Activated CD4-positive, alpha-beta T cell treated with anti-CD3 and anti-CD28 coated beads for 24 hours (primary cell): ENCODE measurements around the gene SNAPC2.
"Not testable (repeated sequence)": the region's sequence is repeated elsewhere in the genome, so short reads cannot be mapped to it uniquely, and the experiment has no call there.

Source experiments
- DNase-seq, 2 donors: peaks; one replicate each; pipeline ENCODE4 v3.0.0-alpha.2; 2020; ENCODE audit warnings: low read depth in 2 of 2

SNAPC2 gene

DNA sequence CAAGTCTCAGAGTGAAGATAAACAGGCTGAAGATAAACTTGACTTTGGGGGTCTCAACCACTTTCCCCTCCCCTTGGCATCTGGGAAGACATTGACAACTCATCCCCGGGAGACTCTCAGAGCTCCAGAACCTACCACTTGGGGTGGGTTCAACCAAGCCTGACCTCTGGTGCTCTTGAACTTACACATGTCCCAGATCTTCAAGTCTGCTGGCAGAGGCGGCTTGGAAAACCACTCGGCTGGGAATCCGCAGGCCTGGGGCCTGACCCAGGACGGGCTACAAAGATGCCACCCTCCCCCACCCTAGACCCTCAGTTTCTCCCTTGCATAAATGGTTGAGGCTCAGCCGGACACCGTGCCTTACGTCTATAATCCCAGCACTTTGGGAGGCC is 31.3 kb upstream of the SNAPC2 start:
- DNase-seq: no peak

DNA sequence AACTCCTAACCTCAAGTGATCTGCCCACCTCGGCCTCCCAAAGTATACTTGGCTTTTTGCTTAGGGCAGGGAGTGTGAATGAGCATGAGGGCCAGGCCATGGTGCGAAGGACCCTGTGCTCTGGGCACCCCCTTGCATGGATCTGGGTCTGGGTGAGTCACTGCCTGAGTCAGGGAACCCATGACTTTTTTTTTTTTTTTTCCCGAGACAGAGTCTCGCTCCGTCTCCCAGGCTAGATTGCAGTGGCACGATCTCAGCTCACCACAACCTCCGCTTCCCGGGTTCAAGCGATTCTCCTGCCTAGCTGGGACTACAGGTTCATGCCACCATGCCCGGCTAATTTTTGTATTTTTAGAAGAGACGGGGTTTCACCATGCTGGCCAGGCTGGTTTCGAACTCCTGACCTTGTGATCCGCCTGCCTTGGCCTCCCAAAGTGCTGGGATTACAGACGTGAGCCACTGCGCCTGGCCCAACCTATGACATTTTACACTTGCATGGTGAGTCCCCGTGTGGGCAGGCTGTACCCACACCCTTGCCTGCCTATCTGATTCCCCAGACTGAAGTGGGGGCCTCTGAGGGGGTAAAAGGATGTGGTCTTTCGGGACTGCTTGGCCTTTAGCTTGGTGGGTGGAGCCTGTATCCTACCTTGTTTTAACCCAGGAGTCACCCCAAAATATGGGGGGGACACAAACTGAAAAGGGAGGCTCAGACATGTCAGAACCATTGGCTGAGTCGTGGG is 26.6 kb upstream of the SNAPC2 start:
- DNase-seq: not testable (repeated sequence)

DNA sequence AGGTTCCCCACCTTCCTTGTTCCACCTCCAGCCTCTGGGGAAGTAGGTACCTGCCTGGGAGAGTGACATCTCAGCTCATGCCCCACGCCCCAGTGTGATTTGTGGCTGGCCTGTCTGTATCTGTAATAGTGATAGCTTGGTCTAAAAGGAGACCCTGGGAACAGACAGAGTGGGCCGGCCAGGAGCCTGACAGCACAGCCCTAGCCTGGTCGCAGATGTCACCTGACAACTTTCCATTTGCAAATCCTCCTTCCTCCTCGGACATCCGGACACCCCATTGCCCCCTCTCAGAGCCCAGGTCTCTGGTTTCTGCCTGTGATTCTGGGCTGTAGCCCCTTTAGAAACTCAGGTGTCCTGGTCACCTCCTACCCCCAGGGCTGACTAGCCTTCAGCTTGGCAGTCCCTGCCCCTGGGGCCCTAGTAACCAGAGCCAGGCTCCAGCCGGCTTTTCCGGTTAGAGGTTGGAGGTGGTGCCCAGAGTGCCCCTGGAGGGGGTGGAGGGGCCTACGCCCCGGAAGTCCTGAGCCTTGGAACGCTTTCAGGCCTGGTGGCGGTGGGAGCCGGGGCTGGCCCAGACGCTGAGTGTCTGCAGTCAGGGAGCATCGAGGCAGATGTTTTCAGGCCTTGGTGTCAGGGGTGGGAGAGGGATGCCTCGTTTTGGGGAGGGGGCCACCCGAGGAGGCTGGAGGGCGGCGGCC is 25.4 kb upstream of the SNAPC2 start:
- DNase-seq: no peak

DNA sequence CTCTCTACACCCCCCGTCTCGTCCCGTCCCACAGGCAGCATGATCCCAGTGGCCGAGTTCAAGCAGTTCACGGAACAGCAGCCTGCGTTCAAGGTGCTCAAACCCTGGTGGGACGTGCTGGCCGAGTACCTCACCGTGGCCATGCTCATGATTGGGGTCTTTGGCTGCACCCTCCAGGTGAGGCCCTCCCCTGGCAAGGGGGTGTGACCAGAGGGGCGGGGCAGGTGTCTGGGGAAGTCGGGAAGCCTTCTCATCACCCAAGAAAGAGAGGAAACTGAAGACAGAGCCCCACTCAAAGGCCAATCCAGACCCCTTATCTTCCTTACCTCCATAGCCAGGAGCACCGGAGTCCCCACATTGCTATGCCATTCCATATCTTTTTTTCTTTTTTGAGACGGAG is 24.6 kb upstream of the SNAPC2 start:
- no peak for DNase-seq

DNA sequence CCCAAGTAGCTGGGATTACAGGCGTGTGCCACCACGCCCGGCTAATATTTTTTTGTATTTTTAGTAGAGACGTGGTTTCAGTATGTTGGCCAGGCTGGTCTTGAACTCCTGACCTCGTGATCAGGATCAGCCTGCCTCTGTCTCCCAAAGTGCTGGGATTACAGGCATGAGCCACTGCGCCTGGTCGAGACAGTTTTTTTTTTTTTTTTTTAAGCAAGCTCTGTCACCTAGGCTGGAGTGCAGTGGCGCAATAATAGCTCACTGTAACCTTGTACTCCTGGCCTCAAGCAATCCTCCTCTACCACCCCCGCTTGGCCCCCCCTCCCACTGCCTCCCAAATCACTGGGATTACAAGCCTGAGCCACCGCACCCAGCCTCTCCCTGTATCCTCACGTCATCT is 22.8 kb upstream of the SNAPC2 start:
- DNase-seq: no peak

DNA sequence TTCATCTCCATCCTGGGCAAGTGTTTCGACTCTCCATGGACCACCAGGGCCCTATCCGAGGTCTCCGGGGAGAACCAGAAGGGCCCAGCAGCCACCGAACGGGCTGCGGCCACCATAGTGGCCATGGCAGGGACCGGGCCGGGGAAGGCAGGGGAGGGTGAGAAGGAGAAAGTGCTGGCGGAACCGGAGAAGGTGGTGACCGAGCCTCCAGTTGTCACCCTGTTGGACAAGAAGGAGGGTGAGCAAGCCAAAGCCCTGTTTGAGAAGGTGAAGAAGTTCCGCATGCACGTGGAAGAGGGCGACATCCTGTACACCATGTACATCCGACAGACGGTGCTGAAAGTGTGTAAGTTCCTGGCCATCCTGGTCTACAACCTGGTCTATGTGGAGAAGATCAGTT is 21.2 kb upstream of the SNAPC2 start:
- DNase-seq: no peak

DNA sequence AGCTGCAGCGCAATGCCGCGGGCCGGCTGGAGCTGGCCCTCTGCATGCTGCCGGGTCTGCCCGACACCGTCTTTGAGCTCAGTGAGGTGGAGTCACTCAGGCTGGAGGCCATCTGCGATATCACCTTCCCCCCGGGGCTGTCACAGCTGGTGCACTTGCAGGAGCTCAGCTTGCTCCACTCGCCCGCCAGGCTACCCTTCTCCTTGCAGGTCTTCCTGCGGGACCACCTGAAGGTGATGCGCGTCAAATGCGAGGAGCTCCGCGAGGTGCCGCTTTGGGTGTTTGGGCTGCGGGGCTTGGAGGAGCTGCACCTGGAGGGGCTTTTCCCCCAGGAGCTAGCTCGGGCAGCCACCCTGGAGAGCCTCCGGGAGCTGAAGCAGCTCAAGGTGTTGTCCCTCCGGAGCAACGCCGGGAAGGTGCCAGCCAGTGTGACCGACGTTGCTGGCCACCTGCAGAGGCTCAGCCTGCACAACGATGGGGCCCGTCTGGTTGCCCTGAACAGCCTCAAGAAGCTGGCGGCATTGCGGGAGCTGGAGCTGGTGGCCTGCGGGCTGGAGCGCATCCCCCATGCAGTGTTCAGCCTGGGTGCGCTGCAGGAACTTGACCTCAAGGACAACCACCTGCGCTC is 20.3 kb upstream of the SNAPC2 start:
- no peak for DNase-seq

DNA sequence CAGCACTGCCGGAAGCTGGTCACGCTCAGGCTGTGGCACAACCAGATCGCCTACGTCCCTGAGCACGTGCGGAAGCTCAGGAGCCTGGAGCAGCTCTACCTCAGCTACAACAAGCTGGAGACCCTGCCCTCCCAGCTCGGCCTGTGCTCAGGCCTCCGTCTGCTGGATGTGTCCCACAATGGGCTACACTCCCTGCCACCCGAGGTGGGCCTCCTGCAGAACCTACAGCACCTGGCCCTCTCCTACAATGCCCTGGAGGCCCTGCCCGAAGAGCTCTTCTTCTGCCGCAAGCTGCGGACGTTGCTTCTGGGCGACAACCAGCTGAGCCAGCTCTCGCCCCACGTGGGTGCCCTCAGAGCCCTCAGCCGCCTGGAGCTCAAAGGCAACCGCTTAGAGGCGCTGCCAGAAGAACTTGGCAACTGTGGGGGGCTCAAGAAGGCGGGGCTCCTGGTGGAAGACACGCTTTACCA is 19.7 kb upstream of the SNAPC2 start:
- DNase-seq: no peak

DNA sequence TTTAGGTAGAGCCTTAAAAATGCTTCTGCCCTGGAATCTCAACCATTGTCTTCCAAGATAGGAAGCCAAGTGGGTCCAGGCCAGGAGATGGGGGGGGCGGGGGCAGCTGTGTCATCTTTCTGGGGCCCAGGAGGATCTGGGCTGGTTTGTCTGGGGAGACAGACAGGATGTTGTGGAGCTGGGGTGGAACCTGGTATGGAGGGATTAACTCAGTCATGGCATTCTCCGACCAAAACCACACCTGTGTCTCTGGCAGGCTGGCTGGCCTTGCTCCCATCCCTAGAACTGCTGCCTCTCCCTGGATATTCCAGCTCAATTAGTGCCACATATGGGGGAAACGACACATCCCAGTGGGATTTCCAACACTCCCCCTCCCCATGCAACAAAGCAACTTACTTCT is 19.2 kb upstream of the SNAPC2 start:
- no peak for DNase-seq

DNA sequence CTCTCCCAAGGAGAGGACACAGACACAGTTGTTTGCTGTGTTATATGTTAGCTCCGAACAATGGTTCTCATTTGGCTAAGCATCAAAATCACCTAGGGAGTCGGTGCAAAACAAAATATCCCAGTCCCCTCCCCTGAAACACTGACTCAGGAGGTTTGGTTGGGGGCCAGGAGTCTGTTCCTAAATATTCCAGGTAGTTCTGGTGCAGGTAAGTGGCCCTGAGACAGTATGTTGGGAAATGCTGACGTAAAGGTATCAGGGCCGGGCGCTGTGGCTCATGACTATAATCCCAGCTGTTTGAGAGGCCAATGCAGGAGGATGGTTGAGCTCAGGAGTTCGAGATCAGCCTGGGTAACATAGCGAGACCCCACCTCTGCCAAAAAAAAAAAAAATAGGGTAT is 18.8 kb upstream of the SNAPC2 start:
- no peak for DNase-seq

DNA sequence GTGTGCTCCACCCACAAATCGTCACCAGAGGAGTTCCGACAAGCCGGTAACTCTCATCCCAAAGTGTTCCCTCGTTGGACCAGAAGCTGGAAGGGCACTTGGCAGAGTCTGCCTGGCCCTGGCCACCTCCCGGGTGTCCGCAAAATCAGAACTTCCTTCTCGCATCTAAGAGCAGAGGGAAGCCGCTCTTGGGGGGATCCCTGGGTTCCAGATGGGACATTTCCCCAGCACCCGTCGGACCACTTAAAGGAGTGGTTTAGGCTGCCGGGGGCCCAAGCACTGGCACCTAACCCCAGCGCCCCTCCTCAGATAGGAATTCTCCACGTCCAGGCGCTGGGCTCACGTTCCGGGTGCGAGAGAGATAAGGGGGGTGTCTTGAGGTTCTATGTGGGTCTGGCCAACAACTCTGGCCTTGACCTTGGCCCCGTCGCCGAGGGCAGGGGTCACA is 17.3 kb upstream of the SNAPC2 start:
- no peak for DNase-seq

DNA sequence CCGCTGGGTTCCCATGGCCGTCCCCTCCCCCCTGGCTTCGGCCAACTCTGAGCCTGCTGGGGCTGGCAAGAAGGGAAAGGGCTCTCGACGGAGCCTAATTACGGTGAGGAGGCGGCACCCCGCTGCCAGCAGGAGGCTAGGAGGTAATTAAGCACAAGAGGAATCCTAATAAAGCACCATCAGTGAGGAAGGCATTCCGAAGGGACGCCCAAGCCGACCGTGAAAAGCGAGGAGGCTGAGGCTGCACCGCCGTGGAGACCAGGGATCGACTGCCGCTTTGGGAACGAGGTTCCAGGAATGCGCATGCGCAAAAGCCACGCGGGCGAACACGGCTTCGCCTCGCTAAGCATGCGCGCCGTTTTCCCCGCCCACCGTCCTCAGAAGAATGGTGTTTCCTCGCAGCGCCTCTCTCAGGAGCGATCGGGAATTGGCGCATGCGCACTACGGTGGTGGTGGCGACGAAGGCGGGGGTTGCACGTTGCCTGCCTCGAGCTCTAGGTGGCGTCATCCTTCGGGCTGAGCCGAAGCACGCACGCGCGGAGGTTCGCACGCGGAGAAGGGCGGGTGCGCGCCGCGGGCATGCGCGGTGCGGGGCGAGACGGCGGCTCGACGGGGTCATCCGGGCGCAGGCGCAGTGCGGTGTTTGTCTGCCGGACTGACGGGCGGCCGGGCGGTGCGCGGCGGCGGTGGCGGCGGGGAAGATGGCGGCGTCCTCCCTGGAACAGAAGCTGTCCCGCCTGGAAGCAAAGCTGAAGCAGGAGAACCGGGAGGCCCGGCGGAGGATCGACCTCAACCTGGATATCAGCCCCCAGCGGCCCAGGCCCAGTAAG is 16.7 kb upstream of the SNAPC2 start, which contains the start of gene MAP2K7:
TSS of gene MAP2K7 (plus strand) at position 634 of the 830 bp plus-strand sequence. CDS start at position 702, 68 bp downstream.
- peak; percentile 100 for DNase-seq

DNA sequence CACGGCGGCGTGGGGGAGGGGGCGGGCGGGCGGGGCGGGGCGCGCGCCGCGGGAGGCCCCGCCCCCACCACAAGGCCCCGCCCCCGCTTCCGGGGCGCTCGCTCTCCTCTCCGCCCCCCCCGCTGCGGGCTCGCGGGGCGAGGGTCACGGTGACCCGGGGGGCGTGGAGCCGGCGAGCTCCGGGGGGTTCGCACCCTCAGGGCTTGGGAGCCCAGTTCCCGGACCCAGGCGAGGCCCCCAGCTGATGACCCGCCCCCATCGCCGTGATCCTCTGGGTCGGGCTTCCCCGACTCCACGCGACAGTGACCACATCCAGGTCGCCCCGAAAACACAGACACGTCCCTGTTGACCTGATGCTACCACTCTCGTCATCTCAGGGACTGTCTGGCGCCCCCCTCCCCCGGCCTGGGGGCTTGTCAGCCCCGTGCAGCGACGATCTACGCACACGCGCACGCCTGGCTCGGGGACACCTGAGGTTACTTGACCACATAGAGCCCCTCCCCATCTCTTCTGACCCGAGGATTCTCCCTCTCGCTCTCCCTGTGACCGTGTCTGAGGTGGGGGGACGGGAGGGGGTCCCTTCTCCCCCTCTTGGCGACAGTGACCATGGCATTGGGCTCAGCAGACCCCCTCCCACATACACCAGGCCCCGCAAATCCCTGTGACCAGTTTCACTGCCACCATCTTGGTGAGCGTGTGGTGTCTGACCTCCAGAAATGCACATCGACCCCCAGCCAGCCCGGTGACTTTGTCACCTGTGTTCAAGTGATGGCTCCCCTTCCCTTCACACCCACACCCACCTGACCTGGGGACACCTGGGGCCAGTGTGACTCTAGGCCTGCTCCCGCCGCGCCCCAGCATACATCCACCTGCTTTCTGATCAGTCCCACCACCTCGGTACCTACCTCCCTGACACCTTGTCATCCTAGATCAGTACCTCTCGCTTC is 15.8 kb upstream of the SNAPC2 start:
- peak in 1 of 2 donors; percentile 38 for DNase-seq

DNA sequence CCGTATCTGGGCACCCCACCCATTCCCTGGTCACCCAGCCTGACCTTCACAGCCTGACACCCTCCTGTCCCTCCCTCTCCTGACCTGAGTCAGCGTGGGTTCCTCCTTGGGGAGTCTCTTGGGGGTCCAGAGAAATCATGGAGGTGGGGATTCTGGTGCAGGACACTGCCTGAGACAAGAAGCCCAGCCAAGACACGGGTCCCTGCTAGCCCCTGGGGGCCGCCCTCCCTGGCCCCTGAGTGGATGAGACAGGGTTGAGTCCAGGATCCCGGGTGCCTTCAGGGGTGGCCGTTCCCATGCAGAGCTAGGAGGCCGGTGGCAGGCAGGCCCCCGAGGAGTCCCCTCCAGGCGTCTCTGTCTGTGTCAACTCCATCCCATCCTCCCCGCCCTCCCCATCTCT is 14.9 kb upstream of the SNAPC2 start:
- no peak for DNase-seq

DNA sequence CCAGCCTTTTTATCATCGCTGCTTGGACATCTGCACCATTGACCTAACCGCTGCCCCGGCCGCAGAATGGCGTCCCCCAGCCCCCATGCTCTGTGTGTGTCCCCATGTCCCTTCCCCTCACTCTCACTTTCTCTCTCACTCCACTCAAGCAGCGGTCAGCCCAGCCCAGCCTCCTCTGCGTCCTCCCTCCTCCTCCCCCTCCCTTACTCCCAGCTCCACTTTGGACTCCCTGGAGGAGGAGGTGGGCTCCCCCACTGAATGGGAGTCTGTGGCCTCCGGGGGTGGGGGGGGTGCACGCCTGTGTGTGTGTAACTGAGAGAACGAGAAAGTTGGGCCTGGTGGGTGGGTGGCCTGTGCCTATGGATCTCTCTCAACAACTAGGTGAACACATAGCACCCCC is 14.3 kb upstream of the SNAPC2 start:
- DNase-seq: no peak

DNA sequence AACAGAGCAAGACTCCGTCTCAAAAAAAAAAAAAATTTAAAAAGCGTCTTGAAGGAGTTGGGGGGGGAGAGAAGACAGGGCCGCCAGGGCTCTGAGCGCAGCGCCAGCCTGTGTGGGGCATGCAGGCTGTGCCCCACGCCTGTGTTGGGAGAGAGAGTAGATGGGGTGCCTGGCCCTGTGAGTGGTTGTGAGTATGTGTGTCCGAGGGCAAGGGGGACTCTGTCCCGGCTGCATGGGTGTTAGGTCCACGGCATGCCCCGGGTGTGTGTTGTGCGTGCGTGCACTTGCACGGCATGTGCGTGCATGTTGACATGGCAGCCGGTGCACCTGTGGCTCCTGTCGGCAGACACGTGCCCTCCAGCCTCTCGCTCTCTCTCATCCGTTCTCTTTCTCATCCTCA is 13.0 kb upstream of the SNAPC2 start:
- DNase-seq: no peak

DNA sequence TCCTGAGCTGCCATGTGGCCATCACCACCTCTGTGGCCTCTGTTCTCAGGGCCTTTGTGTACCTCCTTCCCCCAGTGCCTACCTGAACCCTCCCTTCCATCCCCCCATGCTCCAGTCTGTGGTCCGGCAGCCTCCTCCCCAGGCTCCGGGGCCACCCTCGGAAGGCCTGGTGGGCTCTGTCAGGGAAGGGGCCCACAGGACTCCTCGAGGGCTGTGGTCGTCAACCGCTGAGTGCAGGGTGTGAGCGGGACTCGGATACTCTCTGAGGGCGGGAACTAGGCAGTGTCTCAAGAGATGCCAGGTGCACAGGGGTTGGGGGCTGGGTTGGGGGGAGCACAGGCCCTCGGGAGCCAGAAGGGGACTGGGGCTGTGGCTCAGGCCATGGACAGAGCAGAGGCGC is 12.6 kb upstream of the SNAPC2 start:
- no peak for DNase-seq

DNA sequence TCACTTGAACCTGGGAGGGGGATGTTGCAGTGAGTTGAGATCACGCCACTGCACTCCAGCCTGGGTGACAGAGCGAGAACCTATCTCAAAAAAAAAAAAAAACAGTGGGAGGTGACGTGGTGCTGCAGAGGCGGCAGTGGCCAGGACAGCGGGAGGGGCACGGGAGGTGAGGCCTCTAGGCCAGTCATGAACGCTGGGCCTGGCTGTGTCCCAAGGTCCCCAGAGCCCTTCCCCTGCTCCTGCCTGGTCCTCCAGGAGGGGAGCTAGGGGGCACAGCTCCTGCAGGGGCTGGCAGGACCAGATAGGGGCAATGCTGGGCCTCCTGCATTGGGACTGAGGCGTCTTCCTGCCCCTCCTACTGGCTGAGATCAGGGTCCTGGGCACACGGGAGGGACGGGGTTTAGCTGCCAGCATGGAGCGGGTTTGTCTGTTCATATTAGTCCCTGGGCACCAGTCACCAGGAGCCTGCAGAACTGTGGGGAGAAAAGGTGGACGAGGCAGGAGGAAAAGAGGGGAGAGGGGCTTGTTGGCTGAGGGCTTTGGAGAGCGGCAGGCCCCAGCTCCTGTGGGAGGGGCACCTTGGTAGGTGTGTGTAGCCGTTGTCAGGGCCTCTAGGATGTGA is 11.9 kb upstream of the SNAPC2 start:
- DNase-seq: no peak

DNA sequence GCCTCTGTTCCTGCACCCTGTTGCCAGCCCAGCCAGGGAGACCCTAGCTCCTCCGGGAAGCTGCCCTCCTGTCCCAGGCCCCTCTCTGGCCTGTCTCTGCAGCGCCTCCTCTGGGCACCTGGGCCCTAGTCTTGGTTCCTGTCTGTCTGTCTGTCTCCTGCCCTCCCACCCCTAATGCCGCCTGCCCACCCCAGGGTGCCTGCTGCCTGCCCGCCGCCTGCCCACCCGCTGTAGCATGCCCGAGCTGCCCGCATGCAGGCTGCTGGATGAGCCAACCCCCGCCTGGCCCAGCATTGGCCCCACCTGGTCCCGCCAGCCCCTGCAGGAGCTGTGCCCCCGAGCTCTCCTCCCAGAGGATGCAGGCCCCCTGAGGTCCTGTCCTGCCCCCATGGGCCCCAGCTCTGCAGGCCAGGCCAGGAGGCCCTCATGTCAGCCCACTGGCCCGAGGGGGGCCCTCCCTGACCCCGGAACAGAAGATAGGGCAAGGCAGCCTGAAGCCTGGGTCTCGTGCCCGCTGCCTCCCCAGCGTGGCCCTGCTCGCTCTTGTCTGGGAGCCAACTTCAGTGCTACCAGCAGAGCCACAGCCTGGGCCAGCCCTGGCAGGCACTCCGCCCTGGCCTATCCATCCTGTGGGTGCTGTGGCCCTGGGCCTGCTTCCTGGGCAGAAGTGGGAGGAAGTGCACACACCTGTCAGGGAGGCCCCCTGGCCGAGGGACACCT is 11.2 kb upstream of the SNAPC2 start:
- DNase-seq: no peak
